Body of pancreas (tissue), 4 donors: ENCODE measurements around the gene MATR3.

Source experiments
- CTCF ChIP-seq, 7 experiments: fragments of 450-650 bp in 4 of 7; fragments of 200-600 bp in 3 of 7; sonication (generic) in 3 of 7; IDR thresholded peaks; one replicate each; pipeline ENCODE4 v1.5.1; 2016 to 2019; ENCODE audit warnings: antibody characterized with exemption in 7 of 7
- POLR2A ChIP-seq, 3 donors: fragments of 450-650 bp; IDR thresholded peaks; one replicate each; pipeline ENCODE4 v1.6.1; 2016; ENCODE audit warnings: antibody characterized with exemption in 3 of 3, mild to moderate bottlenecking in 2 of 3

- peak in 4 of 7 experiments; percentile 37 to 53 (median 43) for TF ChIP-seq CTCF (IDR thresholded peaks at IDR 0.05)
- TF ChIP-seq POLR2A (IDR thresholded peaks at IDR 0.05): no peak
Observed at GRCh38 chr5:139287890-139288635, 5.5 kb upstream of the MATR3 start.
